Lower leg skin (tissue), 3 donors: Measurements from ENCODE around the gene PRRX1.

Source experiments
- POLR2A ChIP-seq, 2 donors: fragments of 450-650 bp; IDR thresholded peaks; one replicate each; pipeline ENCODE4 v1.6.1; 2016 to 2017; ENCODE audit warnings: antibody characterized with exemption in 2 of 2, mild to moderate bottlenecking in 1 of 2, moderate library complexity in 1 of 2
- TF ChIP-seq, protein P1 (sequence below), 3 donors: fragments of 450-650 bp; IDR thresholded peaks; one replicate each; pipeline ENCODE4 v1.5.1; 2016; ENCODE audit warnings: antibody characterized with exemption in 3 of 3, mild to moderate bottlenecking in 3 of 3, moderate library complexity in 2 of 3

DNA sequence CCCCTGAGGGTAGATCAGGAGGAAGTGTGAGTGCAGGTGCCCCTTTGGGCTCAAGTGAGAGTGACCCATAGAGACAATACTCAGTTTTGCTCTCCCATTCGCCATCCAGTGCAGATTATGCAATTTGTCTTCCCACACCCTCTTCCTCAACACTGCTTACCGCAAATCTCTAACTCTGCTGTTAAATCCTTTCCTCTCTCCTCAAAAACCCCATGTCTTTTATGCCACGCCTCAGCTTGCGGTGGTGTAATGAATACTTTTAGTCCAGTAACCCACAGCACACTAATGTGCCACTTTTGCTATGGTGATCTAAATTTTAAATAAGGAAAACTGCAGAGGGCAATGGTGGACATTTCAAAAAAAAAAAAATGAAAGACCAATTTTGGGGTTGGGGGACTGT, 57.7 kb downstream of the PRRX1 start:
- TF ChIP-seq, protein P1, sequence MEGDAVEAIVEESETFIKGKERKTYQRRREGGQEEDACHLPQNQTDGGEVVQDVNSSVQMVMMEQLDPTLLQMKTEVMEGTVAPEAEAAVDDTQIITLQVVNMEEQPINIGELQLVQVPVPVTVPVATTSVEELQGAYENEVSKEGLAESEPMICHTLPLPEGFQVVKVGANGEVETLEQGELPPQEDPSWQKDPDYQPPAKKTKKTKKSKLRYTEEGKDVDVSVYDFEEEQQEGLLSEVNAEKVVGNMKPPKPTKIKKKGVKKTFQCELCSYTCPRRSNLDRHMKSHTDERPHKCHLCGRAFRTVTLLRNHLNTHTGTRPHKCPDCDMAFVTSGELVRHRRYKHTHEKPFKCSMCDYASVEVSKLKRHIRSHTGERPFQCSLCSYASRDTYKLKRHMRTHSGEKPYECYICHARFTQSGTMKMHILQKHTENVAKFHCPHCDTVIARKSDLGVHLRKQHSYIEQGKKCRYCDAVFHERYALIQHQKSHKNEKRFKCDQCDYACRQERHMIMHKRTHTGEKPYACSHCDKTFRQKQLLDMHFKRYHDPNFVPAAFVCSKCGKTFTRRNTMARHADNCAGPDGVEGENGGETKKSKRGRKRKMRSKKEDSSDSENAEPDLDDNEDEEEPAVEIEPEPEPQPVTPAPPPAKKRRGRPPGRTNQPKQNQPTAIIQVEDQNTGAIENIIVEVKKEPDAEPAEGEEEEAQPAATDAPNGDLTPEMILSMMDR (IDR thresholded peaks at IDR 0.05), result no peak
- TF ChIP-seq POLR2A (IDR thresholded peaks at IDR 0.05), result no peak
